Embryonic facial prominence (tissue), 1 donor: ENCODE data around the gene VAV2.

Experiments used
- DNase-seq: peaks from one replicate; pipeline ENCODE4 v3.0.0-alpha.2; 2016; ENCODE audit errors: extremely low spot score

Gene VAV2

DNA sequence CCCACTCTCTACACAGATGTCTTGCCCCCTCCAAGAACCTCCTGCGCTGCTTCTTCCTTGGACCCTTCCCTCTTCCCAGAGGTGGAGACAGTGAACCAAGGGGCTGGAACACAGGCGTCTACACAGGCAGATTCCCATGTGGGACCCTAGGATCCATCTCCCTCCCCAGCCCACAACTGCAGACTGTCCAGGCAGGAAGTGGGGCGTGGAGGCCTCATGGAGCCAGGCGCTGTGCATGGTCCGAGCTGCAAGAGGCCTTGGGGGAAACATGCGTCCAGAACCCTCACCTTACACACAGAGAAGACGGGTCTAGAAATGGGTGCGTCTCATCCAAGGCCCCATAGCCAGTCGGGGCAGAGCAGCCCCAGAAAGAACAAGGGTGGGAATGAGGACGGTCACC, 117.5 kb downstream of the VAV2 start:
- no peak for DNase-seq

DNA sequence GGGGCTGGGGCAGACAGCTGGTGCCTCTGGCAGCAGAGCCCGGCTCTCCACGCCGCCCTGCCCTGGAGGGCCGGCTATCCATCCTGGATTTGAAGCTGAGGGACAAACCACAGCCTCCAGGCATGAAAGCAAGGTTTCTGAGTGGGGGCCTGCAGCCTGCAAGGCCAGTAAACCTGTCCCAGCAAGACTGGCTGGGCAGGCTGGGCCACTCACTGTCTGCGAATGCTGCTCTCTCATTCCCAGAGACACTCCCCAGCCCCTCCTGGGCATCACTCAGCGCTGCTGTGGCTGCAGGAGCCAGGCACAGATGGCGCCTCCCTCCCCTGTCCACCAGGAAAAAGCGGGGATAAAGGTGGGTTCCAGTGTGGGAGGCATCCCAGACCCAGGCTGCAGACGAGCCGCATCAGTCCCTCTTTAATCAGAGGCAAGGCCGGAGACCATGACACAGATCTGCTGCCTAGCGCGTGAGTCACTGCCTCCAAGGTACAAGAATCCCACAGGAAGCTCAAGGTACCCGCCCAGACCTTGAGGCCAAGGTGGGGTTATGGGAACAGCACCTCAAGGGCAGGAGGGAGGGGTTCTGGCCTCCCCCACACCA, 118.0 kb downstream of the VAV2 start:
- no peak for DNase-seq

DNA sequence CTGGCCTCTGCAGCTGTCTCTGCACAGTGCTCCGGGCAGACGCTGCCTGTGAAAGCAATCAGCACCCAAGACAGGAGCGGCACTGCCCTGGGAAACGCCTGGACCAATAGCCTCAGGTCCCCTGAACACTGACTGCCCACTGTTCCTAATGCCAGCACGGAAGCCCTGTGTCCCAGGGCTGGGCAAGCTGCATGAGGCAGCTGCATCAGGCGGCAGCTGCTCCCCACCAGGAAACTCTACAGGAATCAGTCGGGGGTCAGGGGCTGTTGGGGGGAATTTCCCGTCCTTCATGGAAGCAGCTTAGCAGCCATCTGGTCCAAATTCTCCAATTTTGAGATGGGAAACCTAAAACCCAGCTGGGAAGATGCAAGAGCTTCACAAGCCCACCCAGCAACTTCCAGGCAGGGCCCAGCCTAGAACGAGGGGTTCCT, 118.6 kb downstream of the VAV2 start:
- DNase-seq, result peak; percentile 78

DNA sequence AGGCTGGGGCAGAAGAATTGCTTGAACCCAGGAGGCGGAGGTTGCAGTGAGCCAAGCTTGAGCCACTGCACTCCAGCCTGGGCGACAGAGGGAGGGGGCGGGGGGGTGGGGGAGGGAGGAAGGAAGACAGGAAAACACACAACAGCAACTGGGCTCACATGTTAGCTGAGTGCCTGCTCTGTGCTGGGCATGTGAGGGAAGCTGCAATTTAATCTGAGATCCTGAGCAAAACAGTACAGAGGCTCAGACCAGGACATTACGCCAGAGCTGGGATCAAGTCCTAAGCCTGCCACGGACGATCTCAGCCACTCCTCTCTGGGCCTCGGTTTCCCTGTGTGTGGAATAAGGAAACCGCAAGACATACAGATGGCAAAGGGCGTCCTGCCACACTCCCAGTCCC, 119.1 kb downstream of the VAV2 start:
- no peak for DNase-seq

DNA sequence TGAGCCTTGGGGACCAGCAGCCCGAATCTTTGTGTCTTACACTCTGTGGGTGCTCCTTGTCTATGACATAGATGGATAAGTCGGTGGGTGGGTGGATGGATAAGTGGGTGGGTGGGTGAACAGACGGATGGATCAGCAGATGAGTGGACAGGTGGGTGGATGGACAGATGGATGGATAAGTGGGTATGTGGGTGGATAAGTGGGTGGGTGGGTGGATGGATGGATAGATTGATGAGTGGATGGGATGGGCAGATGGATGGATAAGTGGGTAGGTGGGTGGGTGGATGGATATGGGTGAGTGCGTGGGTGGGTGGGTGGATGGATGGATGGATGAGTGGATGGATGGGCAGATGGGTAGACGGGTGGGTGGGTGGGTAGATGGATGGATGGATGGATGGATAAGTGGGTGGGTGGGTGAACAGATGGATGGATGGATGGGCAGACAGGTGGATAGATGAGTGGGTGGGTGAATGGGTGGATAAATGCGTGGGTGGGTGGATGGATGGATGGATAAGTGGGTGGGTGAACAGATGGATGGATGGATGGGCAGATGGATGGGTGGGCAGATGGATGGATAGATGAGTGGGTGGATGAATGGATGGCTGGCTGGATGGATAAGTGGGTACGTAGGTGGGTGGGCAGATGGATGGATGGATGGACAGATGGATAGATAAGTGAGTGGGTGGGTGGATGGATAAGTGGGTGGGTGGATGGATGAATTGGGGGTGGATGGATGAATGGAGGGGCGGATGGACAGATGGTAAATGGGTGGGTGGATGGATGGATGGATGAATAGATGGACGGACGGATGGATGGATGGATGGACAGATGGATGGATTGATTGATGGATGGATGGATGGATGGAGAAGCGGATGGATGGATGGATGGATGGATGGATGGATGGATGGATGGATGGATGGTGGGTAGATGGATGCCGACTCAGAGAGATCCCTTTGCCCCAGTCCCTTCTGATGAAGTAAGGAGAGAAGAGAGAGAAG, 121.2 kb downstream of the VAV2 start:
- DNase-seq, result no peak

GRCh38 chr9:133869674-133870405, 122.3 kb downstream of the VAV2 start:
- DNase-seq, result no peak

- no peak for DNase-seq
Observed at GRCh38 chr9:133868203-133868602, 123.9 kb downstream of the VAV2 start.

DNA sequence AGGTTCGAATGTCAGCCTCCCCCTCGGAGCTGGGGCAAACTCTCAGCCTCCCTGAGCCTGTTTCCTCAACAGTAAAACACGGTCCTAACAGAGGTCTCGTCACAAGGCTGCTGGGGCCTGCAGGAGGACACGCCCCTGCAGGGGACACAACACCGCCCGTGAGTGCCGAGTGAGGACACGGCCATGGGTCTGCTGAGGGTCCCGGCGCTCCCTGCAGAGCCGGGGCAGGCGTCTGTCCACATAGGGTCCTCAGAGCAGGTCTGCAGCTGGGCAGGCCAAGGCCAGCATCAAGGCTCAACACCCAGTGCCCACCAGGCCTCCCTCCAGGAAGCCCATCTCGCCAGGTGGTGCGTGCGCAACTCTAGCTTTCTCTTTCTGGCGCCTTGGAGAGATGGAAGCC, 125.2 kb downstream of the VAV2 start:
- DNase-seq, result no peak

DNA sequence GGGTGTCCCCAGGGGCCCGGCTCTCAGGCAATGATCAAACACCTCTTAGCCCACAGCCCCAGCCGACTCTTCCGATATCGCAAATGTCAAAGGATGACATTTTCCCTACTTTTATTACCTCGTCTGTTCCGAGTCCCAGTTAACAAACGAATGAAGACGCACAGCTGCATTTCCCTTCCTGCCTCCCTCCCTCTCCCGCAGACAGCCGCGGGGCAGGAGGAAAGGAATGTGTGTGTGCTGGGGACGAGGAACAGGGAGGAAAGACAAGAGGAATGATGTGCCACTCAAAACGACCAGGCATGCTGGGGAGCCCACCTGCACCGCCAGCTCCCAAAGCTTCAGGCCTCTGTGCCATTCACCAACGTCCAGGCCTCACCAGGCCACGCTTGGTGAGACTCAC, 128.1 kb downstream of the VAV2 start:
- DNase-seq, result no peak

- DNase-seq, result no peak
Observed at GRCh38 chr9:133863257-133863592, 128.9 kb downstream of the VAV2 start.

DNA sequence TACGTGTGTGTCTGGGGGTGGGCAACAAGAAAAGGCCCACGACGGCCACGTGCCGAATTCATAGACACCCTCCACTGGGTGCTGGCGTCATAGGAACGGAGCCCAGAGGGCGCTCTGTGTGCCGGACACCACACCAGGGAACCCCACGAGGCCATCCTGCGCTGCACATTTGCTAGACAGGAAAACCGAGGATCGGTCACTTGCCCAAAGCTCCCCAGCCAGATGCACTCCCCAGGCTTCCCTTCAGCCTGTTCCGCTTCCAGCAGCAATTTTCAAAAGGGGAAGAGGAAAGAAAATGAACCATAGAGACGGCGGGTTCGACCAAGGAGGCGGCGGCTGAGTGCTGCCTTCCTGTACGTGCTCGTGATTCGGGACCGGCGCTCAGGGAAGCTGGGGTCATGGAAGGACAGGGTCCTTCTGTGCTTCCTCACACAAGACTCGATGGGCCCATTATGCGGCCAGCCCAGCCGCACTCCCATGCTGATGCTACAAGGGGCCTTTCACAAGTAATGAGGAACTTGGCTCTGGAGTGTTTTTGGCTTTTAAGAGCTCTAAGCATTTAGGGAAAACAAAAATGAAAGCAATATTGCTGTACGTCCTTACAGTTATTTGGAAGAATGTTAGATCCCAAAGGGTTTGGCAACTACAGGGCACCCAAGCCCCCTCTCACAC, 129.4 kb downstream of the VAV2 start:
- no peak for DNase-seq

DNA sequence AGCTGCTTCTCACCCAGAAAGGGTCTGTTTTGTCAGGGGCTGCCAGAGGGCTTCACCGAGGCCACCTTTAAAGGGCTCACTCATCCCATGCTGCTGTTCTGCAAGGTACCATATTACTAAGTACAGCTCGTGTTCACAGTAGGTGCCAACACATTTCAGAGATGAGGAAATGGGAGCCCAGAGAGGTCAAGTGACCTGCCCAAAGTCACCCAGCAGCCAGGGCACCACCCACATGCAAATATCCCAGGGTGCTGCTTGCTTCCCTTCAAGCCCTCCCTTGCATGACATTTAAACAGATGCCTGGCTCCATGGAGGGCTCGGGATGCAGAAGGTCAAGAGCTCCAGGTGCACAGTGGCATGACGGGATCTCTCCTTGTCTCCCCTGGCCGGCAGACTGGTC, 130.4 kb downstream of the VAV2 start:
- DNase-seq, result no peak

DNA sequence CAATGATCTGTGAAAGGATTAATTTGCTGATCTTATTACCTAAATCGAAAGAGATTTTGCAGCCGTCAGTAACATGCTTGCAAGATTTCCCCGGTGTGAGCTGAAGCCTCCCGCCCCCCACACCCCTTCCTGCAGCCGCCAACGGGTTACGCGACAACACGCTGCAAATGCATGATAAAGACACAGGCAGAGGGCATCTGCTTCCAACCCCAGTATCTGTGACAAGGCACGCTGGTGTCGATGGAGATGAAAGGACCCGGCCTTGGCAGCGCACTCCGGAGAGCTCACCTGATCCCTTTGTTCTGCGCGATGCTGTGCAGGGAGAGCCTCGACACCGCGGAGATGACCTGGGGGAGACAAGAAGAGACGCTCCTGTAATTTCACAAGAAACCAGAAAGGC, 131.0 kb downstream of the VAV2 start:
- DNase-seq, result no peak

GRCh38 chr9:133858771-133859170, 133.4 kb downstream of the VAV2 start:
- no peak for DNase-seq

GRCh38 chr9:133857639-133858038, 134.5 kb downstream of the VAV2 start:
- DNase-seq, result no peak

- no peak for DNase-seq
Observed at GRCh38 chr9:133856798-133857197, 135.3 kb downstream of the VAV2 start.

DNA sequence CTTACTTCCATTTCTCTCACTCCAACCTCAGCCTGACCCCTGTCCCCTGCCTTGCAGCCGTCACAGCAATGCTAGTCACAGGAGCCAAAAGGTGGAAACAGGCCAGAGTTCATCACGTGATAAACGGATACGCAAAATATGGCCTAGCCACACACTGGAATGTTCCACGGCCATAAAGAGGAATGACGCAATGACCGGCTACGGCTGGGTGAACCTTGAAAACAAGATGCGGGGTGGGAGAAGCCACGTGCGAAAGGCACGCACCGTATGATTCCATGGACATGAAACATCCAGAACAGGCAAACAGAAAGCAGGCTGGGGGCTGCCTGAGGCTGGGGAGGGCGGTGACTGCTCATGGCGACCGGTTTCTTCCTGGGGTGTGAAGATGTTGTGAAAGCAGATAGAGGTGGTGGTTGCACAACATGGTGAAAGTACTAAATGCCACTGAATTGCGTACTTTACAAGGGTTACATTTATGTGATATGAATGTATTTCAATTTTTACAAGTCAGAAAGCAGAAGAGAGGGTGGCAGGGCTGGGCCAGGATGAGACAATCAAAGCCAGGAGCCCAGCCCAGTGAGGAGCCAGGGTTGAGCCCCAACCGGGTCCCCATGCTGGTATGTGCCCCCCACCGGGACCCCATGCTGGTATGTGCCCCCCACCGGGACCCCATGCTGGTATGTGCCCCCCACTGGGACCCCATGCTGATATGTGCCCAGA, 136.2 kb downstream of the VAV2 start:
- no peak for DNase-seq

DNA sequence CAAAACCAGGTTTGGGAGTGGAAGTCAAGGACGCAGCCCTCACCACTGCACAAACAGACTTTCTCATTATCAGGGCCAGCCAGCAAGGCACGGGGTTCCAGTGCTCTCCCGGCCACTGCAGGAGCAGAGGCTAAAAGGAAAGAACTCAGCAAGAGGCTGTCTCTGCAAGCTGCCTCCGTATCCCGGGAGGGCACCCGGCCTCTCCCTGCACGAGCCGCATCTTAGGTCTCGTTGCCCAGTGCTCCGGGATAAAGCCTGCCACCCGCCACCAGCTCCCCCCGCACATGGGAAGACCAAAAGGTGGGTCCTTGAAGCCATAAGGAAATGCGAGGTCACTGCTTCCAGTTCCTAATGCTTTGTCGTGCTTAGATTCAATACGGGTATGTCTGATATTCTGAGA, 136.8 kb downstream of the VAV2 start:
- no peak for DNase-seq

- DNase-seq, result no peak
Observed at GRCh38 chr9:133854765-133855164, 137.4 kb downstream of the VAV2 start.

DNA sequence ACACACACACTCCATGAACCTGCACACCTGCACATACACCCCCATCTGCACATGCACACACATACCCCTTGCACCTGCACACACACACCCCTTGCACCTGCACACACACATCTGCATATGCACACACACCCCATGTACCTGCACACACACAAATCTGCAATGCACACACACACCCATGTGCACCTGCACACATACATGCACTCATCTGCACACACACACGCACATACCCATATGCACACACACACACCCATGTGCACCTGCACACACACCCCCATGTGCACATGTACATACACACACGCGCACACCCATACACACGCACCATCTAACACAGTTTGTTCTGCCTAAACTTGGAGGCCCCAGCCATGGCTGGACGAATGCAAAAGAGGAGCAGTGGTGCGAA, 138.1 kb downstream of the VAV2 start:
- DNase-seq, result no peak

- no peak for DNase-seq
Observed at GRCh38 chr9:133853331-133853730, 138.8 kb downstream of the VAV2 start.
